Activated naive CD8-positive, alpha-beta T cell (primary cell): ENCODE results near the gene IL3RA.
"Not testable (repeated sequence)": the region's sequence is repeated elsewhere in the genome, so short reads cannot be mapped to it uniquely, and the experiment has no call there.

Source experiments
- H3K27ac Mint-ChIP-seq: one replicate; pipeline ENCODE4 v1.8.0; 2021; ENCODE audit warnings: mixed read lengths
- H3K27me3 Mint-ChIP-seq: one replicate; pipeline ENCODE4 v1.8.0; 2021; ENCODE audit warnings: mixed read lengths
- H3K36me3 Mint-ChIP-seq: one replicate; pipeline ENCODE4 v1.8.0; 2021; ENCODE audit warnings: mixed read lengths
- H3K4me1 Mint-ChIP-seq: one replicate; pipeline ENCODE4 v1.8.0; 2021; ENCODE audit warnings: low read depth, mixed read lengths
- H3K4me3 Mint-ChIP-seq: one replicate; pipeline ENCODE4 v1.8.0; 2021; ENCODE audit warnings: mild to moderate bottlenecking, mixed read lengths
- H3K9me3 Mint-ChIP-seq: one replicate; pipeline ENCODE4 v1.8.0; 2021; ENCODE audit warnings: low read depth, mixed read lengths

Gene IL3RA

DNA sequence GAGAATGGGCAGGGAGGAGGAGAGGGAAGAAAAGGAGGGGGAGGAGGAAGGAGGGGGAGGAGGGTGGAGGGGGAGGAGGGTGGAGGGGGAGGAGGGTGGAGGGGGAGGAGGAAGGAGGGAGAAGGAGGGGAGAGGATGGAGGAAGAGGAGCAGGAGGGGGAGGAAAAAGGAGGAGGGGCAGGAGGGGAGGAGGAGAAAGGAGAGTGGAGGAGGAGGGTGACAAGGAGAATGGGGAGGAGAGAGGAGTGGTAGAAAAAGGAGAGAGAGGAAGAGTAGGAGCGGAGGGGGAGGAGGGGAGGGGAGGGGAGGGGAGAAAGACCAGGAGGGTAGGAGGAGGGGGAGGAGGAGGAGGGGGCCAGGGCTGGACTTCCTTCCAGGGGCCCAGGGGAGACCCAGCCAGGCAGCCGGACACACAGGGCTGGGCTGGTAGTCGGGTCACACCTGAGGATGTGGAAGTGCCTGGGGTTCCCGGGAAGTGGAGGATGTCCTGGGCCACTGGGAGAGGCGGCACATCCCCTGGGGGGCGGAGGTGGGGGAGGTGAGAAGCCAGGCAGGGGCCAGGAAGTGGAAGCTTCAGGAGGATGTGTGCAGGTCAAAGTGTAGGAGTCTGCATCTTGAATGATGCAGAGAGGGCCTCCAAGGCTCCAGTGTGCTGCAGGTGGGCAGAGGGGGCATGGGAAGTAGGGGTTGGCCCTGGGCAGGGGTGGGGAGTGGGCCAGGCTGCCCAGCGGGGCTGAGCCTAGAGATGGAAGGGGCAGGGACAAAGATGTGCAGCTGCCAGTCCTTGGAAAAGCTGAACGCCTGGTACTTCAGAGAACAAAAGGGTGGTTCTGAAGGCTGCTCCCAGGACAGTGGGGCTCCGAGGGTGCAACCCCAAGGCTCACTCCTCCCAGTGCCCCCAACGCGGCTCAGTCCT is 18.8 kb downstream of the IL3RA start:
- Mint-ChIP-seq H3K27ac (no peak overlapping the region), H3K36me3 (peaks cover 3% of the 10 kb centered on the region), H3K4me3 (no peak overlapping the region), H3K27me3 (no peaks in the 10 kb centered on the region), H3K9me3 (no peaks in the 10 kb centered on the region), H3K4me1 (peaks cover 5% of the 10 kb centered on the region)

DNA sequence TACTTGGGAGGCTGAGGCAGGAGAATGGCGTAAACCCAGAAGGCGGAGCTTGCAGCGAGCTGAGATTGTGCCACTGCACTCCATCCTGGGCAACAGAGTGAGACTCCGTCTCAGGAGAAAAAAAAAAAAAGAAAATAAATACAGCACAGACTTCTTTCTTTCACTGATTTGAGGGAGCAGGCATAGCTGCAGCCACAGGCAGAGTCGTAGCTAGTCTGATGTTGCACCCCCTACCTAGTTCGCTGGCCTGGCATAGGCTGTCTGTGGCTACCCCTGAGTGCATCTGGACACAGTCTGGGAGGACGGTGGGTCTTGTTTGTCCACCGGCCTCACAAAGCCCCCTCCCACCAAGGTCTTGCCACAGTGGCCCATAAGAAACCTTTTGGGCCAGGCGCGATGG is 21.4 kb downstream of the IL3RA start:
- Mint-ChIP-seq H3K36me3 (peaks cover 7% of the 10 kb centered on the region), H3K4me1 (peaks cover 8% of the 10 kb centered on the region), H3K9me3 (no peaks in the 10 kb centered on the region), H3K27ac (no peak overlapping the region), H3K4me3 (no peak overlapping the region), H3K27me3 (no peaks in the 10 kb centered on the region)

DNA sequence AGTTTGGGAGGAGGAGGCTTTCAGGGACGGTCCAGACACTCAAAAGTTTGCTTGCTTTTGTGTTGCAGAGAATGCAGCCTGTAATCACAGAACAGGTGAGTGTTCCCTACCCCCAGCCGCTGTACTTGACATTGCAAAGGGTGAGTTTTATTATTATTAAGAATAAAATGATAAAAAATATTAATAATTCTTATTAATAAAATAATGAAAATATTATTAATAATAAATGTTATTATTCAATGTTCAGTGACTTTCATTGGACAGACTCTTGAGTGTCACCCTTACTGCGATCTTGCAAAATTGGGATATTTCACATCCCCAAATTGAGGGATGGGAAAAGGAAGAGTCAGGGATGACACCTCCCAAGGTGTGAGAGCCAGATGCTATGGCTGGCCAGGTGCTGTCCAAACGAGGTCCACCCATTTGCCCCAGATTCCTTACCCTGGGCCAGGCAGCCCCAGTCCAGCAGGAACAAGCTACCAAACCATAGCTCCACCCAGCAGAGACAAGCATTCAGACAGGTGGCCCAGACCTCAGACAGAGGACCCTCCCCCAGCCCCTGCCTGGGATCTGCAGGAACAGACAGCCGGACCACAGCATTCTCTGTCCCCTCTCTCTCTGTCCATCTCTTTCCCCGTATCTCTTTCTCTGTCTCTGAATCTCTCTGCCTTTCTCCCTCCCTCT is 22.4 kb downstream of the IL3RA start:
- peaks cover 7% of the 10 kb centered on the region for H3K36me3 Mint-ChIP-seq
- H3K9me3 Mint-ChIP-seq, result no peaks in the 10 kb centered on the region
- H3K4me3 Mint-ChIP-seq, result no peak overlapping the region
- peaks cover 8% of the 10 kb centered on the region for H3K4me1 Mint-ChIP-seq
- H3K27me3 Mint-ChIP-seq, result no peaks in the 10 kb centered on the region
- no peak overlapping the region for H3K27ac Mint-ChIP-seq

- Mint-ChIP-seq H3K27ac (no peak overlapping the region), H3K9me3 (no peaks in the 10 kb centered on the region), H3K4me1 (peaks cover 5% of the 10 kb centered on the region), H3K36me3 (peaks cover 7% of the 10 kb centered on the region), H3K27me3 (no peaks in the 10 kb centered on the region), H3K4me3 (no peak overlapping the region)
Measured at GRCh38 chrX:1359477-1359873, 22.9 kb downstream of the IL3RA start.

- no peaks in the 10 kb centered on the region for H3K9me3 Mint-ChIP-seq
- H3K27me3 Mint-ChIP-seq, result no peaks in the 10 kb centered on the region
- no peak overlapping the region for H3K27ac Mint-ChIP-seq
- no peak overlapping the region for H3K4me3 Mint-ChIP-seq
- H3K36me3 Mint-ChIP-seq, result peaks cover 7% of the 10 kb centered on the region
- peaks cover 5% of the 10 kb centered on the region for H3K4me1 Mint-ChIP-seq
Measured at GRCh38 chrX:1360171-1360570, 23.6 kb downstream of the IL3RA start.

DNA sequence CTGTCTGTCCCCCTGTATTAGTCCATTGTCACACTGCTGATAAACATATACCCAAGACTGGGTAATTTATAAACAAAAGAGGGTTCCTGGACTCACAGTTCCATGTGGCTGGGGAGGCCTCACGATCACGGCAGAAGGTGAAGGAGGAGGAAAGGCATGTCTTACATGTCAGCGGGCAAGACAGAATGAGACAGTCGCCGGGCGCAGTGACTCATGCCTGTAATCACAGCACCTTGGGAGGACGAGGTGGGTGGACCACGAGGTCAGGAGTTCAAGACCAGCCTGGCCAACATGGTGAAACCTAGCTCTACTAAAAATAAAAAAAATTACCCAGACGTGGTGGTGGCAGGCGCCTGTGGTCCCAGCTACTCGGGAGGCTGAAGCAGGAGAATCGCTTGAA is 24.7 kb downstream of the IL3RA start:
- no peak overlapping the region for H3K27ac Mint-ChIP-seq

GRCh38 chrX:1361910-1362309 is 25.3 kb downstream of the IL3RA start:
- Mint-ChIP-seq H3K9me3 (no peaks in the 10 kb centered on the region), H3K4me3 (no peak overlapping the region), H3K27ac (peak overlapping the region; percentile 3), H3K36me3 (peaks cover 7% of the 10 kb centered on the region), H3K4me1 (peaks cover 5% of the 10 kb centered on the region), H3K27me3 (no peaks in the 10 kb centered on the region)

More for the DNA sequence above, 24.7 kb downstream of the IL3RA start:
- Mint-ChIP-seq H3K27me3 (no peaks in the 10 kb centered on the region), H3K36me3 (peaks cover 7% of the 10 kb centered on the region), H3K9me3 (no peaks in the 10 kb centered on the region), H3K4me1 (peaks cover 5% of the 10 kb centered on the region), H3K4me3 (no peak overlapping the region)

GRCh38 chrX:1366363-1366762 is 29.8 kb downstream of the IL3RA start:
- not testable (repeated sequence) for H3K4me1 Mint-ChIP-seq, H3K36me3 Mint-ChIP-seq, H3K4me3 Mint-ChIP-seq, H3K27me3 Mint-ChIP-seq, H3K9me3 Mint-ChIP-seq, H3K27ac Mint-ChIP-seq

DNA sequence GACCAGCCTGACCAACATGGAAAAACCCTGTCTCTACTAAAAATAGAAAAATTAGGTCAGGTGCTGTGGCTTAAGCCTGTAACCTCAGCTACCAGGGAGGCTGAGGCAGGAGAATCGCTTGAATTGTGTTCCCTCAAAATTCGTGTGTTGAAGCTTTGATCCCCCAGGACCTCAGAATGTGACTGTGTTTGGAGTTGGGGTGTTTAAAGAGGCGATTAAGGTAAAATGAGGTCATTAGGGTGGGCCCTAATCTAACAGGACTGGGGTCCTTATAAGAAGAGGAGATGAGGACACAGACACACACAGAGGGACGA is 31.8 kb downstream of the IL3RA start:
- H3K9me3 Mint-ChIP-seq, result no peaks in the 10 kb centered on the region
- H3K4me3 Mint-ChIP-seq, result no peak overlapping the region
- H3K36me3 Mint-ChIP-seq, result no peaks in the 10 kb centered on the region
- no peak overlapping the region for H3K27ac Mint-ChIP-seq
- no peaks in the 10 kb centered on the region for H3K27me3 Mint-ChIP-seq
- H3K4me1 Mint-ChIP-seq, result no peaks in the 10 kb centered on the region

GRCh38 chrX:1378306-1378759 is 41.7 kb downstream of the IL3RA start:
- peaks cover 5% of the 10 kb centered on the region for H3K4me1 Mint-ChIP-seq
- H3K9me3 Mint-ChIP-seq, result no peaks in the 10 kb centered on the region
- no peaks in the 10 kb centered on the region for H3K36me3 Mint-ChIP-seq
- H3K27me3 Mint-ChIP-seq, result no peaks in the 10 kb centered on the region
- H3K27ac Mint-ChIP-seq, result no peak overlapping the region
- H3K4me3 Mint-ChIP-seq, result no peak overlapping the region

GRCh38 chrX:1380672-1381233 is 44.2 kb downstream of the IL3RA start:
- Mint-ChIP-seq H3K27me3 (no peaks in the 10 kb centered on the region), H3K36me3 (no peaks in the 10 kb centered on the region), H3K4me3 (no peak overlapping the region), H3K9me3 (no peaks in the 10 kb centered on the region), H3K4me1 (peaks cover 5% of the 10 kb centered on the region), H3K27ac (no peak overlapping the region)

GRCh38 chrX:1384658-1385252 is 48.2 kb downstream of the IL3RA start:
- no peaks in the 10 kb centered on the region for H3K27me3 Mint-ChIP-seq
- H3K36me3 Mint-ChIP-seq, result peaks cover 2% of the 10 kb centered on the region
- no peak overlapping the region for H3K4me3 Mint-ChIP-seq
- peaks cover 27% of the 10 kb centered on the region for H3K4me1 Mint-ChIP-seq
- H3K9me3 Mint-ChIP-seq, result no peaks in the 10 kb centered on the region
- H3K27ac Mint-ChIP-seq, result no peak overlapping the region

DNA sequence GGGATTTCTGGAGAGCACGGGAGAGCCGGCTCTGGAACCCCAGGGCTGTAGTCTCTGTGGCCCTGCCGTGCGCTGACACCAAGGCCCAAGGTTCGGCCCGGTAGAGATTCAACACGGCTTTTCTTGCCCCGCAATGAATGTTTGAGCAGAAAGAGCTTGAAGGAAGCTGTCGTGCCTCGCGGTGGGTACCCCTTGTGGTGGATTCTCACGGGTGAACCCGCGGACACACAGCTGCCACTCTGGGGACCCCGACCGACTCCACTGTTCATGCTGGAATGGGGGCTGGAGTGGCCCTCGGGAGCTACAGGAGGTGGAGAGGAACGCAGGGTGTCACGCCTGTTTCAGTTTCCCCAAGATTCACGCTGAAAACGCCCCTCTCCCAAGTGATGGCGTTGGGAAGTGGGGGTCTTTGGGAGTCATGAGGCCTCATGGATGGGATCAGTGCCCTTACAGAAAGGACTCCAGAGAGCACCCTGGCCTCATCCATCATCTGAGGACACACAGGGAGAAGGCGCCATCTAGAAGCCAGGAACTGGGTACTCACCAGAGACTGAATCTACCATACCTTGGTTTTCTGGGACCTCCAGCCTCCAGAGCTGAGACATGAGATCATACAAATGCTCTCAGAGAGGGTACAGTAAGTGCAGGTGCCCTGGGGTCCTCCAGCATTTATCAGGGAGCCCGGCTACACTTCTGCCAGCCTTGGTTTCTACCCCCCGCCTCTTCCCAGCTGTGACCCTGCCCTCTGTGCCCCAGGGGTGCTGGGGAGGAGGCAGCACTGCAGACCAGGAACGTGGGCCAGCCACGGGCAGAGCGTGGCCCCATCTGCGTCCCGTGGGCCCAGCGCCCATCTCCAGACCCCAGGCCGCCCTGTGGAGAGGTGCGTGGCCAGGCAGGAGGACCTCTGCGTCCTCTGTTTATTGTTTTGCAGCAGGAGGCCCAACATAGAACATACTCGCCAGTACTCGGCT is 49.0 kb downstream of the IL3RA start:
- H3K36me3 Mint-ChIP-seq, result peaks cover 2% of the 10 kb centered on the region
- H3K27me3 Mint-ChIP-seq, result no peaks in the 10 kb centered on the region
- H3K9me3 Mint-ChIP-seq, result no peaks in the 10 kb centered on the region
- H3K4me1 Mint-ChIP-seq, result peaks cover 25% of the 10 kb centered on the region
- no peak overlapping the region for H3K27ac Mint-ChIP-seq
- H3K4me3 Mint-ChIP-seq, result no peak overlapping the region
